Activated gamma-delta T cell (primary cell): ENCODE measurements around the gene NFIB.

Experiments used
- DNase-seq: peaks from one replicate; lab custom pipeline; 2025; lab: John Stamatoyannopoulos, UW

Gene NFIB

DNA sequence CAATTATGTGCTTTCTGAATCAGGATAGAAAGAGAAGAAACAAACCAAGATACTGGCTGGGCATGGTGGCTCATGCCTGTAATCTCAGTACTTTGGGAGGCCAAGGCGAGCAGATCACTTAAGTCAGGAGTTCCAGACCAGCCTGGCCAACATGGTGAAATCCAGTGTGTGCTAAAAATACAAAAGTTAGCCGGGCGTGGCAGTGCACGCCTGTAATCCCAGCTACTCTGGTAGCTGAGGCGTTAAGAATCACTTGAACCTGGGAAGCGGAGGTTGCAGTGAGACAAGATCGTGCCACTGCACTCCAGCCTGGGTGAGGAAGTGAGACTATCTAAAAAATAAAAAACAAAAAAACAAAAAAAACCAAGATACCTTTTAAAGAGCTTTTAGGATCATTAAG, 214.2 kb downstream of the NFIB start:
- no peak for DNase-seq

DNA sequence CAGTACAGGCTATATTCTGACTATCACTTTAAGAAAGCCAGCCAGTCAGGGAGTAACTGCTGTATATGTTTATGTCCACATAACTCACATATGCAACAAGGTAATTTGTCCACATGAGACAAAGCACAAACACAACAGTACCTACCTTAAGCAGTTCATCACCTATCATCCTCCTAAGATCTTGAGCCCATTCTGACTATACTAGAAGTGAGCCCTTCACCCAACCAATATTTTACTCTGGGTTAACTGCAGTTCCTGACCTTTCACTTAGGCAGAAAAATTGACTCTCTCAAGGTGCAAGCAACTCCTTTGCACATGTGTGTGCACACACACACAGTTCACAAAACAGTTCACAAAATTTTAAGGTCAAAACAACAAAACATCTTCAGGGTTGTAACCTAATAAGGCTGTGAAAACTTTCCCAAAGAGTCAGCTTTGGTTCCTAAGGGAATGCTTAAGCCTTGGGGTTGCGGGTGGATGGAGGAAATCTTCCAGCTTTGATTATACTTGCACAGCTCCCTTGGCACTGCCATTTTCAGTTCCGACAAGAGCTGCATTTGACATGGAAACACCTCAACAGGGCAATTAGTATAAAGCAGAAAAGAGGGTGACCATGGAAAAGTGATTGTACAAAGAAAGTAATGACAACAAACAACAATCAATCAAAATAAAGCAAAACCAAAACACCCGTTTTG, 215.3 kb downstream of the NFIB start:
- no peak for DNase-seq

DNA sequence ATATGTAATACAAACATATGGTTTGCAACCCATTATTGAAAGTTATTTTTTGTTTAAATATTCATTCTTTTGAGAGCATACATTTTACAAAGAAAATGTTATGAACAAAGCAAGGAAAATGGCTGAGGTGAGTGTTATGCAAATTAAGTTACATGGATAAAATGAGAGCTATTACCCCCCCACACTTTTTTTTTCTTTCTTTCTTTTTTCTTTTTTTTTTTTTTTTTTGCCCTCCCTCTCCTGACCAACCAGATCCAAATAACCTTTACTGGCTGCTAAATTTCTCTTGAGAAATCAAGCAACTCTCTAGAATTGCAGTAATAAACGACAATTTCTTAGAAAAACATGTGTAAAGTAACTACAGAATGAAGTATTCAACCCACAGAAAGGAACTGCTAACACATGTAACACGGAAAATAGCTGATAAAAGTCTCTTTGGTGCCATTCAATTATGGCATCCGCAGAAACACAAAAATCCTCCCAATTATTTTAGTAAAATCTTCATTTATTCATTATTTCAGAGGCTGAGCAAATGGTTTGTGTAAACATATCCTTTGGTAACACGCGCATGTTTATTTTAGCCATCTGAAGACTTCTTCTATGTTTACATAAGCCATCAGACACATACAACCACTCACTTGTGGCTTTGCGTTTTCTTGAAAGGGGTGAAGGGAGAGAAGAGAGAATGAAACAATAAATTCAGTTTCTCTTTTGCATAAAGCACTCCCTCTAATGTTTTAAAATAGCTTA, 216.1 kb downstream of the NFIB start:
- no peak for DNase-seq

DNA sequence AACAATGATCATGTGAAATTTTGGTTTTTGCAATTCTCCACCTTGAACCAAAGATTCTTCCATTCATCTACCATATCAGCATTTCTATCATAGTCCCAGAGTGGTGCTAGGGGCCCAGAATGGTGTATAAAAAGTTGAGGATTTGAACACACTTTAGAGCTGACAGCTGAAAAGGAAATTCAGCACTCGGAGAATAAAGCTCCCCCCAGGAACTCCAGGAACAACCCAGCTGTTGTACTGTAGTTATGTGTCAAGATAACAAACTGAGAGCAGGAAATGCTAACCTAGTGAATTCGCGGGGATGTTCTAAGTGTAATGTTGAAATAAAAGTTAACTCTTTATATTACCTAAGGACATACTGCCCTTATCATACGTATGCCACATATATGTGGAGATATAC, 216.7 kb downstream of the NFIB start:
- no peak for DNase-seq

- DNase-seq: no peak
Observed at GRCh38 chr9:14096258-14096922, 217.6 kb downstream of the NFIB start.

DNA sequence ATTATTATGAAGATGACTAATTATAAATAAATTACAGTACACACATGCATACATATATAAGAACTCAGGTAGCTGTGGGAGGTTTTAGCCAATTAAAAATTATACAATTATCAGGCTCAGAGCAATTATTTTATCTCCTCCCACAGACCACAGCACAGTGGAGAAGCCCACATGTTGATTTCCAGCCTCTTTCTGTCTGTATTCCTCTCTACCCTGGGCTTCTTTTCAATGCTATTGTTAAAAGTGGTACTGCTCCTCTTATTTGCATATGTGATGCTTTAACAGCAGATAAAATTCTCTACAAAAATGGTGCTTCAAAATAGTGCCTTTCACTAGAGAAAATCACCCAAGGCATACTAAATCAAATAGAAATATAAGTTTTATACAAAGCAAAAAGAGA, 218.7 kb downstream of the NFIB start:
- no peak for DNase-seq

DNA sequence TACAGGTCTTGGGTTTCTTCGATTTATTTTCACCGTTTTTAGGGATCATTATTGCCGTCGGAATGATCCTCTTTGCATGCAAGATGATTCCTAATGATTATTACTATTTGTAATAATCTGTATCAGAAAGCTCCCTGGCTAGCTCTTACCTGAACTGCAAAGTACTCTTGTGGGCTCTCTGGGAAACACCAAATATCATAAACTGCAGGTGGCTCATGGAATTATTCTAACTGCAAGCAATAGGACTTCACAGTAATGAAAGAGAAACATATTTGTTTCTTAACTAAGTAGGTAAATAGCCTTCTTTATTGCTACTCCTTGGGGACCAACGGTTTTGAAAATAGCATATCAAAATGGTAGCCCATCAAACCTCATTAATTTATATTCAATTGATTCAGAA, 219.4 kb downstream of the NFIB start:
- DNase-seq: no peak

- DNase-seq: no peak
Observed at GRCh38 chr9:14092344-14092743, 221.6 kb downstream of the NFIB start.

DNA sequence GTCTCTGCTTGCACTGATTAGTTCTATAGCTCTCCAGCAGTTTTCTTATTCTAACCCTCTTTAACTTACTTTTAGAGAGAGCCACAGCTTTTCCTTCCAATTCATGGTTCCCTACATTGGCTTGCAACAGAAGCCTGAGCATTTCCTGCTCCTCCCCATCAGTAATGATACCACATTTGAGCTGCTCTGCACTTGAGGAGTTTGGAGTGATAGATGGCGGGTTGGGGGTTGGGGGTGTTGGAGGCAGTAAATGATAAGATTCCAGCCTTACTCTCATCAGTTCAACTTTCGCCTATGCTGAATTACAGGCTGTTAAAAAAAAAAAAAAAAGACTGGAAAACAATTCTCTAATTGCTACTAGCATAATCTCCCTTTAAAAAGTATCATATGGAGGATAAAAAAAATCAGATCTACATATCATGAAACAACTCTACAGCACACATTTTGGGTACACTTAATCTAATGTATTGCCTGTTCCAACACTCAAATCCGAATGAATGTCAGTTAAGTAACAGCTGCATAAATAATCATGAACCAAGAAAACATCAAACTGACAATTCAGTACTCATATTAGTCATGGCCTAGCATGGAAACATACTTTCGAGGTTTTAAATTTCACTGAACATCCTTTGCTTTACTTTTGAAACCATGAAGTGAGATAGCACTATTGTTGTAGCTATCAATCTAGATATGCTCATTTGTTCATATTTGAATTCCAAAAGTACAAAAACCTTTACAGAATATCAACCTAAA, 224.7 kb downstream of the NFIB start:
- no peak for DNase-seq

GRCh38 chr9:14087576-14087975, 226.4 kb downstream of the NFIB start:
- DNase-seq: no peak

DNA sequence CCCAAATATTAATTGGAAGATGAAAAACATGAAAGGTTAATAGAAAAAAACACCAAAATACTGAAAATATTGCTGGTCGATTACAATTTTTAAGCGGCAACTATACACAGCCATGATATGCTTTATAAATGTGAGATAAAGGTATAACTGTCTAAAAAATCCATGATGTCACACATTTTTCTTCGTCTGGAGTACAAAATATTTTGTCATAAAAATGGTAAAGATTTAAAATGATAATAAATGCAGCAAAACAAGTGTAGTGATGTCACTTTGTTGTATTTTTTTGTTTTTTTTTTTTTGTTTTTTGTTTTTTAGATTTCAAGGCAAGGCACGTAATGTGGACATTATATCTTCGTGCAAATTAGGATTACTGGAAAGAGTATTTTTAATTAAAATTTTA, 227.4 kb downstream of the NFIB start:
- DNase-seq: no peak

- no peak for DNase-seq
Observed at GRCh38 chr9:14085810-14086209, 228.1 kb downstream of the NFIB start.

DNA sequence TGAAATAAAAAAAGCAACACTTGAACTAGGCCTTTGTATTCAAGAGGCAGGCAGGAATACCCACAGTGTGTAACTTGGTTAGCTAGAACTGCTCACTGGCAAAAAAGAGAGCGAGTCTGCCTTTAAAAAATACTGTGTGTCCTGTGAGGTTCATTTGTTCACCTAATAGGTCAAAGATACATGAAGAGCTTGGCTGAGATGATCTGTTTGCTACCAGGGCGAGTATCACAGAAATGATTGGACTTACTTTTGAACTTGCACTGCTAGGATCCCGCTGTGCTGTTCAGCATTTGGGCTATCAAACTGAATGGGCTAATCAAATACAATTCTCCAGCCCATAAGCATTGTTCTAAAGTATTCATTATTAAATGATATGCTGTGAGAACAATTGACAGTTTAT, 229.1 kb downstream of the NFIB start:
- no peak for DNase-seq

DNA sequence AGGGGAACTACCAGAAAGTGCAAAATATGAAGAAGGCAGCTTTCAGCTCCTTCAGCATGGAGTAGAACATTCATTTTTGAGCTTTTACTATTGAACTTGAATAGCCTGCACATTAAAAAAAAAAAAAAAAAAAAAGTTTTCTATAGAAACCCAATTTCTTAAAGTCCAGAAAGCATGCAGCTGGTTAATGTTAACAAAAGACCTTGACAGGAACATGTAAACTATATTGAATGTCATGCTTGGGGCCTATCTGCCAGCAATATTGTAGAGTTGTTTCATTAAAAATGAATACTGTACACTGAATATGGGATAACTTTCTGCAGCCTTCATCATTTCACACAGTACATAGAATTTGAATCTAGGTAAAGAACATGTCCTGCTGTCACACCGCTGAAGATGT, 230.6 kb downstream of the NFIB start:
- no peak for DNase-seq

DNA sequence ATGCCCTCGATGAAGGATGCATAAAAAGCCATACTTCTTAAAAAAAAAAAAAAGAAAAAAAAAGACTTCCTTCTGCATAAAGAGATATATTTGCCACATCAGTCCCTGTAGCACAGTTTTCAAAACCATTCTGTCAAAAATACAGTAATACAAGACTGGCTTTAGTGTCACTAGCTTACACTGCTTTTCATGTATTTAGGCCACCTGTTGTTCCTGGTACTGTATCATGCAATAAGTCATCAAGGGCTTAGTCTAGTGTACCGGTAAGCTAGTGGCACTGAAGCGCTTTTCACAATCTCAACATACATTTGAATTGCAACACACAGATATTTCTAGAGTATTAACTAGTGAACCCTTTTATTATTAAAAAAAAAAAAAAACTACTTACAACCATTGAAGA, 231.2 kb downstream of the NFIB start:
- no peak for DNase-seq

DNA sequence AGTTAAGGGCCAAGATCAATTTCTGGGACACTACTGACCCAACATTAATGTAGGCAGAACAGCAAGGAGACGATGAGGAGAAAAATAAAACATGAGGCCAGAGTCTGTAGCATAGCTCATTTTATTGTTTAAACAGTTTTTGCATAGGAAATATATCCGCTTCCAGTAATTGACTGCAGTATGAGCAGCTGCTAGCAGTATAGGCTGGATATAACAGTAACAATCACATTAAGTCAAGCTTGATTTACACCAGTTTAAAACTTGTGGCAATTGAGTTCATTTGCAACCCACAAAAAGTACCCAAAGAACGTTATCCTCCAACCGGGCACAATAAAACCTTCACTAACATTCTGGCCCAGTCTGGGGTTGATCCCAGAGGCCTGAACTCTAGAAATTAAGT, 232.2 kb downstream of the NFIB start:
- DNase-seq: no peak

- DNase-seq: no peak
Observed at GRCh38 chr9:14080959-14081542, 232.9 kb downstream of the NFIB start.

GRCh38 chr9:14079440-14079839, 234.5 kb downstream of the NFIB start:
- DNase-seq: no peak

DNA sequence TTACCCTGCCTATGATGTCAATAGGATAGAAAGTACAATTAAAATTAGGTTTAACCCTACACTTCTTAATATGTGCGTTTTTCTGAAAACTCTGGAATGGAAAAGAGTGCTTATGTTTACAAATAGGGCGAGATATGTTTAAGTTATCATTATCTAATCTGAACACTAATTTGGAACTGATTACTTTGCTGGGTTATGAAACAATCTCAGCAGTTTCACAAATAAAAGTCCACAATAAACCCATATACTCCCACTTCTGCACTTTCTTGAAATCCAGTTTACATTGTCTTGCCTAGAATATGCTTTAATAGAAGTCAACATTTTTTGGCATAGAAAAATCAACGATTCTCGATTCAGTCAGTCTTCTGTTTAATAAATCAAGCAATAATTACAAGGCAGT, 236.3 kb downstream of the NFIB start:
- no peak for DNase-seq

- DNase-seq: no peak
Observed at GRCh38 chr9:14075218-14075617, 238.7 kb downstream of the NFIB start.

- DNase-seq: no peak
Observed at GRCh38 chr9:14072850-14073249, 241.1 kb downstream of the NFIB start.

- no peak for DNase-seq
Observed at GRCh38 chr9:14071484-14071883, 242.5 kb downstream of the NFIB start.
